Measurements from ENCODE around the gene RIMS1. TPM values are rescaled to one million over a fixed set of nuclear protein-coding genes. Genes with fewer than 3 reads are reported as not detected.

Gene RIMS1
- total and polyA plus RNA-seq, 2 donors, result 0.09 to 0.14 TPM

DNA sequence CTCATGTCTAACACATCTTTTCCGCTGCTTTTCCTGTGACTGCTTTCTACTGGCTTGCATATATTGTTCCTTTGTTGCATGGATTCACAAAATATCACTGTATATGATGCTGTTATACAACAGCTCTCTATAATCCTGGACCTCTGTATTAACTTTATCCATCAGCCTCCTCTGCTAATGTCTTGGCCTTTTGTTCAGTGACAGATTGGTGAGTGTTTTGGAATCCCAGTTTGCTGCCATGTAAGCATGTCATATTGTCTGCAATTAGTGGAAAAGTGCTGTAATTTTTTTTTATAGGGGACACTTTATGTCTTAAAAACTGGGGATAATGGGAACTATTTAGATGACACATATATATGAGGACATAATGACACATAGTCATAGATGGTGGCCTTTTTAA lies 3.0 kb downstream of the RIMS1 start:
- peaks cover 9 to 38% of the 10 kb centered on the region in 2 donors for H3K27me3 ChIP-seq (ENCODE audit: control insufficient read depth in 2 of 2, insufficient read depth in 1 of 2, low read length in 1 of 2)
- no peaks in the 10 kb centered on the region for H3K9me3 ChIP-seq (ENCODE audit: control insufficient read depth in 2 of 2, insufficient read depth in 1 of 2, low read length in 1 of 2)
- H3K27ac ChIP-seq (ENCODE audit: low read depth in 1 of 2, low read length in 1 of 2), result no peak overlapping the region
- DNase-seq (ENCODE audit: low read depth in 6 of 9, low spot score in 9 of 9), result no peak
- 93% methylated on average over 1 of the region's 1 CpG for WGBS
- H3K4me3 ChIP-seq (ENCODE audit: low read length in 2 of 2), result no peak overlapping the region
- peaks cover 0 to 6% of the 10 kb centered on the region in 2 donors for H3K4me1 ChIP-seq (ENCODE audit: control insufficient read depth in 2 of 2, insufficient read depth in 2 of 2, low read length in 2 of 2)
- no peaks in the 10 kb centered on the region for H3K36me3 ChIP-seq (ENCODE audit: control insufficient read depth in 2 of 2, insufficient read depth in 2 of 2, low read length in 1 of 2)

- no peak overlapping the region for H3K27ac ChIP-seq (ENCODE audit: low read depth in 1 of 2, low read length in 1 of 2)
- DNase-seq (ENCODE audit: low read depth in 6 of 9, low spot score in 9 of 9), result no peak
- H3K4me3 ChIP-seq (ENCODE audit: low read length in 2 of 2), result no peak overlapping the region
- H3K9me3 ChIP-seq (ENCODE audit: control insufficient read depth in 2 of 2, insufficient read depth in 1 of 2, low read length in 1 of 2), result no peaks in the 10 kb centered on the region
- H3K36me3 ChIP-seq (ENCODE audit: control insufficient read depth in 2 of 2, insufficient read depth in 2 of 2, low read length in 1 of 2), result no peaks in the 10 kb centered on the region
- H3K4me1 ChIP-seq (ENCODE audit: control insufficient read depth in 2 of 2, insufficient read depth in 2 of 2, low read length in 2 of 2), result no peaks in the 10 kb centered on the region
- 96% methylated on average over 2 of the region's 2 CpGs for WGBS
- H3K27me3 ChIP-seq (ENCODE audit: control insufficient read depth in 2 of 2, insufficient read depth in 1 of 2, low read length in 1 of 2), result peaks cover 0 to 14% of the 10 kb centered on the region in 2 donors
These were observed 6.3 kb downstream of the RIMS1 start for GRCh38 chr6:71892641-71893040.

DNA sequence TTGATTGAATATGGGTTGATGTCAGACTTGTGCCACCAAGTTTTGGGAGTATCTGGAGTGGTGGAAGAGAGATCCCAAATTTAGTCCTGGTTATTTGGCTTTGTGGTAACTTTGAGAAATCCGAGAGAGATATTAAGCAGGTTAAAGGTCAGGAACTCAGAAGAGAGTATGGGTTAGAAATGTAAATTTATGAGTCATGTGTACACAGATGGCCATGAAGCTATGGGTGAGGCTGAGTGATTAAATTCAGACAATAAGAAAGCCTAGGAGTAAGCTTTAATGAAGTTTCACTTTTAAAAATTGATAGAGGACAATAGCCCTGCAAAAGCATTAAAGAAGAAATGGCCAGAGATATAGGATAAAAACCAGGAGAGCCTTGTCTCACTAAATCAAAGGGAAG lies 14.3 kb downstream of the RIMS1 start:
- Histone ChIP-seq H3K9me3 (ENCODE audit: control insufficient read depth in 2 of 2, insufficient read depth in 1 of 2, low read length in 1 of 2) (no peaks in the 10 kb centered on the region), H3K4me1 (ENCODE audit: control insufficient read depth in 2 of 2, insufficient read depth in 2 of 2, low read length in 2 of 2) (no peaks in the 10 kb centered on the region), H3K4me3 (ENCODE audit: low read length in 2 of 2) (no peak overlapping the region), H3K36me3 (ENCODE audit: control insufficient read depth in 2 of 2, insufficient read depth in 2 of 2, low read length in 1 of 2) (no peaks in the 10 kb centered on the region), H3K27ac (ENCODE audit: low read depth in 1 of 2, low read length in 1 of 2) (no peak overlapping the region), H3K27me3 (ENCODE audit: control insufficient read depth in 2 of 2, insufficient read depth in 1 of 2, low read length in 1 of 2) (no peaks in the 10 kb centered on the region)
- DNase-seq (ENCODE audit: low read depth in 6 of 9, low spot score in 9 of 9), result no peak
- WGBS, result 89% methylated on average over 1 of the region's 1 CpG

DNA sequence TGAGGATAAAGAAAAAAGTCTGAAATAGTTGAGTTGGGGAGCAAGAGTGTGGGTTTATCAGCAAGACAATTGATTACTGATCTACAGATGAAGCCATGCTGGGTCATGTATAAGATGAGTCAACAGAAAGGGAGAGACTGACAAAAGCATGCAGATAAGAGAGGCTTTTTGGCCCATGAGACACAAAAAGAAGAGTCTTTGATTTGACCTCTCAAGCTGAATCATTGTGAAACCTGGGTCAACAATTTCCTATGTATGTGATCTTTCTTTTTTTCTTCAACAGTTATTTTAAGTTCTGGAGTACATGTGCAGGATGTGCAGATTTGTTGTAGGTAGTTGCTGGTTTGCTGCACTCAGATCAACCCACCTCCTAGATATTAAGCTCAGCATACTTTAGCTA lies 15.9 kb downstream of the RIMS1 start:
- H3K36me3 ChIP-seq (ENCODE audit: control insufficient read depth in 2 of 2, insufficient read depth in 2 of 2, low read length in 1 of 2), result no peaks in the 10 kb centered on the region
- H3K4me3 ChIP-seq (ENCODE audit: low read length in 2 of 2), result no peak overlapping the region
- no peak for DNase-seq (ENCODE audit: low read depth in 6 of 9, low spot score in 9 of 9)
- no peaks in the 10 kb centered on the region for H3K27me3 ChIP-seq (ENCODE audit: control insufficient read depth in 2 of 2, insufficient read depth in 1 of 2, low read length in 1 of 2)
- no peaks in the 10 kb centered on the region for H3K9me3 ChIP-seq (ENCODE audit: control insufficient read depth in 2 of 2, insufficient read depth in 1 of 2, low read length in 1 of 2)
- no peaks in the 10 kb centered on the region for H3K4me1 ChIP-seq (ENCODE audit: control insufficient read depth in 2 of 2, insufficient read depth in 2 of 2, low read length in 2 of 2)
- no peak overlapping the region for H3K27ac ChIP-seq (ENCODE audit: low read depth in 1 of 2, low read length in 1 of 2)

DNA sequence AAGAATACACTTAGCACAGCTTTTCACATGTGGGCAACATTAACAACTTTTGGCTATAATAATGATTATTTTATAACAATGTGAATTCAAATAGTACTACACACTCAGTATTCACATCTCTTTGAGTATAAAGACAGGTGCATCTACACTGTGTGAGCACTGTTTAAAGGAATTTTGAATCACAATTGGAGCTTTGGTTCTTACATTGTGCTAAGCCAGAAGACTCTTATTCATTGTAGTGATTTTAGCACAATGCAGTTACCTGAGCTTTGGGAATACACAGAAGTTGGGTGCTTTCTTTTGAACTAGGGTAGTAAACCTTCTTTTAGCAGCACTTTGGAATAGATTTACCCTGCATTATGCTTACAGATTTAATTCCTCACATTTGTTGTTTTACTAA lies 20.5 kb downstream of the RIMS1 start:
- Histone ChIP-seq H3K9me3 (ENCODE audit: control insufficient read depth in 2 of 2, insufficient read depth in 1 of 2, low read length in 1 of 2) (no peaks in the 10 kb centered on the region), H3K4me1 (ENCODE audit: control insufficient read depth in 2 of 2, insufficient read depth in 2 of 2, low read length in 2 of 2) (no peaks in the 10 kb centered on the region), H3K36me3 (ENCODE audit: control insufficient read depth in 2 of 2, insufficient read depth in 2 of 2, low read length in 1 of 2) (no peaks in the 10 kb centered on the region), H3K4me3 (ENCODE audit: low read length in 2 of 2) (no peak overlapping the region), H3K27me3 (ENCODE audit: control insufficient read depth in 2 of 2, insufficient read depth in 1 of 2, low read length in 1 of 2) (no peaks in the 10 kb centered on the region), H3K27ac (ENCODE audit: low read depth in 1 of 2, low read length in 1 of 2) (no peak overlapping the region)
- DNase-seq (ENCODE audit: low read depth in 6 of 9, low spot score in 9 of 9), result no peak

DNA sequence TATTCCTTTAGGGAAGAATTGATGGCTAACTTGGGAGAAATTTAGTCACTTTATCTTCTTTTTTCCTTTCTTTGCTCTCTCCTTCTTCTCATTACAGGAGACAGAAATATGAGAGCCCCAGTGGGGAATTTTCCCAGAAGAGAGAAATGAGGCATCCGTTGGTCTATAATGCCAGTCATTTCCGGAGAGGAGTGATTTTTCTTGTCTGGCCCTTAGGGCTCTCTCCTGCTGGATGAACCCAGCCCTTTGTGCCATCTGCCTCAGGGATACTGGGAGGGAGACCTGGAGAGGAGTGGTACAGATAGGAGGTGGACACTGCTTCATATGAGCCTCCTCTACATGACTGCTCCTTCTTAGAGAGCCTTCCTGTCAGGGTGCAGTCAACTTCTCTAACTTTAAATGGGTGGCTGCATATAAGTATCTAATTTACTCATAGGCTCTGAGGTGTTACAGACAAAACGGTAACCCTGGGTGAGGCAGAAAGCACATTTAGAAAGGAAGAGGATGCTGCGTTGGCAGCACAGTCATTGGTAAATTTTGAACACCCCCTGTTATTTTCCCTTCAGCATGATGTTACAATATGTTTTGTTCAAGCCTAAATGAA lies 21.9 kb downstream of the RIMS1 start:
- Histone ChIP-seq H3K27ac (ENCODE audit: low read depth in 1 of 2, low read length in 1 of 2) (no peak overlapping the region), H3K27me3 (ENCODE audit: control insufficient read depth in 2 of 2, insufficient read depth in 1 of 2, low read length in 1 of 2) (no peaks in the 10 kb centered on the region), H3K9me3 (ENCODE audit: control insufficient read depth in 2 of 2, insufficient read depth in 1 of 2, low read length in 1 of 2) (no peaks in the 10 kb centered on the region), H3K36me3 (ENCODE audit: control insufficient read depth in 2 of 2, insufficient read depth in 2 of 2, low read length in 1 of 2) (no peaks in the 10 kb centered on the region), H3K4me3 (ENCODE audit: low read length in 2 of 2) (no peak overlapping the region), H3K4me1 (ENCODE audit: control insufficient read depth in 2 of 2, insufficient read depth in 2 of 2, low read length in 2 of 2) (no peaks in the 10 kb centered on the region)
- DNase-seq (ENCODE audit: low read depth in 6 of 9, low spot score in 9 of 9), result no peak
- 95% methylated on average over 4 of the region's 4 CpGs for WGBS

DNA sequence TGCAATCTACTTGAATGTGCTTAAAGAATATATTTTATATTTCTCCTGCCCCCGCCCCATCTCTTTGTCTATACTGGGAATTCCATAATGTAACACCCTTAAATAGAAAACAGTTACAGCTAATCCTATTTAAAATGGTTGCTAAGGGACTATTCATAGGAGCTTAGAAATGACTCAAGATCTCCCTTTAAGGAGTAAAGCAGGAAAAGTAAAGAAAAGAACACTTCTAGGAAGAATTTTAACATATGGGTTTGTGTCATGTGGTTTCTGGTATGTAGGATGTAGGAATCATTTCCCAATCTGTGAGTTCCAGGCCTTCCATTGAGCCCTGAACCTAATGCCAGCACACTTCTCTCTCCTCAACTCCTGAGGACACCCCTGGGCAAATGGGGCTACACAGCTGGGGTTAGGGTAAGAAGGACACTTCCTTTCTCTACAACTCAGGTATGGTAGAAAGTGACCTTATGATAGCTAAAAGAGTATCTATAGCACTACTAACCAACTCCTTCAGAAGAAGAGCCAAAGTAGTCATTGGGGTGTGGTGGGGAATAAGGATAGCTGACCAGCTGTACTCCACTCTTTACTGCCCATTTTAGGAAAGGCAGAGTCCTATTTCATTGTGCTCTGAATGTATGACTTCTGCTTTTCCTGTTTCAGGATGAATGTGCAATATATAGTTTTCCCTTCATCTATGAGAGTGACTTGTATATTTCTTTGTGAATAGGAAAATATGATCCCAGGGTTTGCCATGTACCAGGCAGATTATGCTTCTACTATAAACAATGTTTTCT lies 27.3 kb downstream of the RIMS1 start:
- Histone ChIP-seq H3K27ac (ENCODE audit: low read depth in 1 of 2, low read length in 1 of 2) (no peak overlapping the region), H3K9me3 (ENCODE audit: control insufficient read depth in 2 of 2, insufficient read depth in 1 of 2, low read length in 1 of 2) (no peaks in the 10 kb centered on the region), H3K4me1 (ENCODE audit: control insufficient read depth in 2 of 2, insufficient read depth in 2 of 2, low read length in 2 of 2) (no peaks in the 10 kb centered on the region), H3K4me3 (ENCODE audit: low read length in 2 of 2) (no peak overlapping the region), H3K27me3 (ENCODE audit: control insufficient read depth in 2 of 2, insufficient read depth in 1 of 2, low read length in 1 of 2) (no peaks in the 10 kb centered on the region), H3K36me3 (ENCODE audit: control insufficient read depth in 2 of 2, insufficient read depth in 2 of 2, low read length in 1 of 2) (no peaks in the 10 kb centered on the region)
- DNase-seq (ENCODE audit: low read depth in 6 of 9, low spot score in 9 of 9), result no peak
- 99% methylated on average over 1 of the region's 1 CpG for WGBS

DNA sequence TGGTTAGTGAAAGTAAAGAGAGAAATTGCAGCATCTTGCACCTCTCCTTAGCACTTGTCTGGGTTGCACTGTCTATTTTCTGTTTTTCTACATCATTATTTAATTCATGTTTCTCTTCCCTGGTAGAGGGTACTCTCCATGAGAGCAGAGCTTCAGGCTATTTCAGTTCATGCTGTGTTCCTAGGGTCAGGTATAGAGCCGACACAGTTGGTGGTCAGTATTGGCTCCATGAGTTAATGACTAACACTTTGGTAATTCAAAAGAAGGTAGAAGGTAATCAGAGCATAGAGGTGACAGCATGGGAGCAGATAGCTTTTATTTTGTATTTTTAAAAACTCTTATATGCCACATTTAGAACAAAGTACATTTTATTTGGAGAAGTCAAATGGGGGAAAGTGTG lies 42.7 kb downstream of the RIMS1 start:
- Histone ChIP-seq H3K27ac (ENCODE audit: low read depth in 1 of 2, low read length in 1 of 2) (no peak overlapping the region), H3K27me3 (ENCODE audit: control insufficient read depth in 2 of 2, insufficient read depth in 1 of 2, low read length in 1 of 2) (no peaks in the 10 kb centered on the region), H3K4me1 (ENCODE audit: control insufficient read depth in 2 of 2, insufficient read depth in 2 of 2, low read length in 2 of 2) (no peaks in the 10 kb centered on the region), H3K9me3 (ENCODE audit: control insufficient read depth in 2 of 2, insufficient read depth in 1 of 2, low read length in 1 of 2) (no peaks in the 10 kb centered on the region), H3K36me3 (ENCODE audit: control insufficient read depth in 2 of 2, insufficient read depth in 2 of 2, low read length in 1 of 2) (no peaks in the 10 kb centered on the region), H3K4me3 (ENCODE audit: low read length in 2 of 2) (no peak overlapping the region)
- no peak for DNase-seq (ENCODE audit: low read depth in 6 of 9, low spot score in 9 of 9)
- 88% methylated on average over 1 of the region's 1 CpG for WGBS

GRCh38 chr6:71933881-71934280 lies 47.5 kb downstream of the RIMS1 start:
- Histone ChIP-seq H3K4me3 (ENCODE audit: low read length in 2 of 2) (no peak overlapping the region), H3K9me3 (ENCODE audit: control insufficient read depth in 2 of 2, insufficient read depth in 1 of 2, low read length in 1 of 2) (peaks cover 0 to 3% of the 10 kb centered on the region in 2 donors), H3K36me3 (ENCODE audit: control insufficient read depth in 2 of 2, insufficient read depth in 2 of 2, low read length in 1 of 2) (no peaks in the 10 kb centered on the region), H3K27ac (ENCODE audit: low read depth in 1 of 2, low read length in 1 of 2) (no peak overlapping the region), H3K4me1 (ENCODE audit: control insufficient read depth in 2 of 2, insufficient read depth in 2 of 2, low read length in 2 of 2) (no peaks in the 10 kb centered on the region), H3K27me3 (ENCODE audit: control insufficient read depth in 2 of 2, insufficient read depth in 1 of 2, low read length in 1 of 2) (no peaks in the 10 kb centered on the region)
- WGBS, result 99% methylated on average over 1 of the region's 1 CpG
- no peak for DNase-seq (ENCODE audit: low read depth in 6 of 9, low spot score in 9 of 9)

All from thymus (tissue), 11 donors.